GM19025 (cell line): ENCODE measurements around the gene NPVF.

Experiments
- ATAC-seq: cut with Tn5 transposase; IDR thresholded peaks from one replicate; pipeline ENCODE4 v1.9.1; 2021; ENCODE audit warnings: mild to moderate bottlenecking, low read depth, moderate library complexity; ENCODE audit not compliant: unreplicated experiment

Gene NPVF

DNA sequence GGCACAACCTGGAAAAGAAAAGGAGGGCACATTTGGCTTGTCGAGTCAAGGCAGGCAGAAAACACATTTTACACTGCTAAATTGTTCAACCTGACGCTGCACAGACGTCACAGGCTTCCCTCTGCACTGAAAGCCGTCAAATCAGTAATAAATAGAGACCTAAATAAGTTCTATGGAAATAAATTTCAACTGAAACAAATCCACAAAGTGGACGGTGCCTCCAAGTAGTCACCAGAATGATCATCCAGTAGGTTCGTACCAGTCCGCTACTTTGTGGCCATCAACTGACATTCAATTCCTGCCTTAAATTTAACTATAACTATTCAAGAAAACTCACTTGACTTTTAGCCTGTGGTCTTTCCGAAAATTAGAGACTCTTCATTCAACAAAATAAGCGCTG, 49.0 kb downstream of the NPVF start:
- no peak for ATAC-seq
